WTC11 (cell line): ENCODE measurements around the gene RNPS1. TPM values are rescaled to one million over a fixed set of nuclear protein-coding genes. Genes with fewer than 3 reads are reported as not detected.

Experiments used
- ATAC-seq: fragments of 200-7000 bp; cut with Tn5 transposase; 2 replicates; pipeline ENCODE4 v1.10.0; 2021; ENCODE audit warnings: mild to moderate bottlenecking, moderate library complexity
- CTCF ChIA-PET: fragments of 300-600 bp; sonication (Branson Sonifier 250); formaldehyde crosslinking; loops from one replicate; lab custom pipeline; 2021; ENCODE audit warnings: antibody characterized with exemption; lab: Charles Lee
- POLR2A ChIA-PET: fragments of 350-600 bp; sonication (Branson Sonifier 250); formaldehyde crosslinking; loops from one replicate; lab custom pipeline; 2021; ENCODE audit warnings: antibody characterized with exemption; lab: Charles Lee
- DNase-seq: peaks from one replicate; pipeline ENCODE4 v3.0.0; 2021; ENCODE audit warnings: low spot score
- H3K27ac Mint-ChIP-seq: 2 replicates; pipeline ENCODE4 v1.8.0; 2021; ENCODE audit warnings: mixed read lengths
- H3K27me3 Mint-ChIP-seq: 2 replicates; pipeline ENCODE4 v1.8.0; 2021; ENCODE audit warnings: low read depth, mild to moderate bottlenecking, moderate library complexity, mixed read lengths
- H3K36me3 Mint-ChIP-seq: 2 replicates; pipeline ENCODE4 v1.8.0; 2021; ENCODE audit warnings: mixed read lengths
- H3K4me1 Mint-ChIP-seq: 2 replicates; pipeline ENCODE4 v1.8.0; 2022; ENCODE audit warnings: mixed read lengths
- H3K4me3 Mint-ChIP-seq: 2 replicates; pipeline ENCODE4 v1.8.0; 2021; ENCODE audit warnings: mild to moderate bottlenecking, moderate library complexity, mixed read lengths
- H3K9me3 Mint-ChIP-seq: 2 replicates; pipeline ENCODE4 v1.8.0; 2021; ENCODE audit warnings: mixed read lengths
- ATF3 ChIP-seq: sonication (generic); formaldehyde crosslinking; conservative IDR thresholded peaks from 2 replicates; pipeline ENCODE4 v1.8.1; 2022; ENCODE audit warnings: mild to moderate bottlenecking, missing genetic modification reagents
- CREB1 ChIP-seq: sonication (generic); formaldehyde crosslinking; IDR thresholded peaks from 2 replicates; pipeline ENCODE4 v1.8.0; 2023; ENCODE audit warnings: mild to moderate bottlenecking, missing genetic modification reagents
- CTCF ChIP-seq: fragments of 200-600 bp; IDR thresholded peaks from 2 replicates; pipeline ENCODE4 v1.8.0; 2022; ENCODE audit warnings: antibody characterized with exemption
- E2F1 ChIP-seq: sonication (generic); formaldehyde crosslinking; IDR thresholded peaks from 2 replicates; pipeline ENCODE4 v1.8.0; 2022; ENCODE audit warnings: mild to moderate bottlenecking, missing genetic modification reagents
- E2F5 ChIP-seq: sonication (generic); formaldehyde crosslinking; IDR thresholded peaks from 2 replicates; pipeline ENCODE4 v1.8.1; 2022; ENCODE audit warnings: mild to moderate bottlenecking, moderate library complexity, missing genetic modification reagents
- EMX1 ChIP-seq: fragments of 250-450 bp; sonication (Bioruptor Pico); IDR thresholded peaks from 2 replicates; pipeline ENCODE4 v1.8.0; 2021; ENCODE audit warnings: mild to moderate bottlenecking
- FOXP4 ChIP-seq: sonication (generic); formaldehyde crosslinking; IDR thresholded peaks from 2 replicates; pipeline ENCODE4 v1.8.0; 2022; ENCODE audit warnings: mild to moderate bottlenecking, missing genetic modification reagents
- JAZF1 ChIP-seq: fragments of 250-450 bp; sonication (Bioruptor Pico); IDR thresholded peaks from 2 replicates; pipeline ENCODE4 v1.9.0; 2021; ENCODE audit warnings: moderate library complexity, mild to moderate bottlenecking, inconsistent platforms
- NFE2L1 ChIP-seq: sonication (generic); formaldehyde crosslinking; IDR thresholded peaks from 2 replicates; pipeline ENCODE4 v1.8.1; 2023; ENCODE audit warnings: missing genetic modification reagents
- NR3C1 ChIP-seq: sonication (generic); formaldehyde crosslinking; conservative IDR thresholded peaks from 2 replicates; pipeline ENCODE4 v1.8.1; 2023; ENCODE audit warnings: low read depth, mild to moderate bottlenecking, missing genetic modification reagents
- SMAD3 ChIP-seq: sonication (generic); formaldehyde crosslinking; IDR thresholded peaks from 2 replicates; pipeline ENCODE4 v1.8.0; 2022; ENCODE audit warnings: missing genetic modification reagents, mild to moderate bottlenecking, borderline replicate concordance
- SMAD4 ChIP-seq: sonication (generic); formaldehyde crosslinking; IDR thresholded peaks from 2 replicates; pipeline ENCODE4 v1.8.0; 2022; ENCODE audit warnings: mild to moderate bottlenecking, missing genetic modification reagents
- TCF7 ChIP-seq: sonication (generic); formaldehyde crosslinking; IDR thresholded peaks from 2 replicates; pipeline ENCODE4 v1.8.0; 2022; ENCODE audit warnings: mild to moderate bottlenecking, low read depth, missing genetic modification reagents, moderate library complexity
- ZNF121 ChIP-seq: sonication (generic); formaldehyde crosslinking; IDR thresholded peaks from 2 replicates; pipeline ENCODE4 v1.8.0; 2023; ENCODE audit warnings: missing genetic modification reagents
- ZNF425 ChIP-seq: fragments of 250-450 bp; sonication (Bioruptor Pico); conservative IDR thresholded peaks from 2 replicates; pipeline ENCODE4 v1.9.0; 2021; ENCODE audit warnings: mild to moderate bottlenecking
- ZNF671 ChIP-seq: fragments of 250-450 bp; sonication (Bioruptor Pico); IDR thresholded peaks from 2 replicates; pipeline ENCODE4 v1.8.0; 2021; ENCODE audit warnings: mild to moderate bottlenecking
- total RNA-seq: library from RNA; stranded (reverse); gene quantifications from 3 replicates; pipeline ENCODE4 v1.2.3, GENCODE V29; 2021

The RNPS1 gene
- total RNA-seq, 1 experiment from 2014 or later, result 331 TPM

GRCh38 chr16:2298621-2299020 is 30.7 kb upstream of the RNPS1 start:
- Mint-ChIP-seq H3K27me3 (no peaks in the 10 kb centered on the region), H3K9me3 (no peaks in the 10 kb centered on the region), H3K36me3 (no peaks in the 10 kb centered on the region), H3K4me1 (no peaks in the 10 kb centered on the region), H3K4me3 (no peak overlapping the region), H3K27ac (no peak overlapping the region)
- no peak for TF ChIP-seq NR3C1
- TF ChIP-seq JAZF1 (CRISPR knock-in tag), result no peak
- no peak for TF ChIP-seq EMX1 (CRISPR knock-in tag)
- TF ChIP-seq NFE2L1 (CRISPR knock-in tag), result no peak
- TF ChIP-seq TCF7, result no peak
- no peak for TF ChIP-seq SMAD4 (CRISPR knock-in tag)
- TF ChIP-seq FOXP4 (CRISPR knock-in tag), result no peak
- TF ChIP-seq ZNF671 (CRISPR knock-in tag), result no peak
- TF ChIP-seq ZNF121 (CRISPR knock-in tag), result no peak
- TF ChIP-seq CTCF, result no peak
- TF ChIP-seq SMAD3 (CRISPR knock-in tag), result no peak
- no peak for TF ChIP-seq CREB1
- no peak for TF ChIP-seq ATF3 (CRISPR knock-in tag)
- ATAC-seq (no peak), DNase-seq (no peak)
- ChIA-PET POLR2A (no interaction called here), CTCF (interaction anchor here (1.9 kb wide), 1 partner anchor 203 kb away, joined by 19 read pairs; no protein-coding TSS in a partner anchor)

- DNase-seq, result no peak
- no peak overlapping the region for H3K27ac Mint-ChIP-seq
- H3K9me3 Mint-ChIP-seq, result no peaks in the 10 kb centered on the region
- ChIA-PET CTCF (interaction anchor here (0.7 to 2.0 kb wide), 8 partner anchors 8 to 204 kb away, joined by 3 to 19 read pairs (median 6); partner anchors contain the start of gene CCNF), POLR2A (no interaction called here)
- no peaks in the 10 kb centered on the region for H3K4me1 Mint-ChIP-seq
- ATAC-seq, result no peak
- no peaks in the 10 kb centered on the region for H3K36me3 Mint-ChIP-seq
- H3K4me3 Mint-ChIP-seq, result no peak overlapping the region
- TF ChIP-seq SMAD4 (CRISPR knock-in tag) (no peak), E2F5 (no peak), ZNF121 (CRISPR knock-in tag) (no peak), ZNF425 (no peak), EMX1 (CRISPR knock-in tag) (no peak), E2F1 (no peak)
- H3K27me3 Mint-ChIP-seq, result no peaks in the 10 kb centered on the region
Measured at GRCh38 chr16:2297506-2297860, 29.6 kb upstream of the RNPS1 start.
